Measurements from ENCODE around the gene ITGA11.

- TF ChIP-seq CTCF (IDR thresholded peaks at IDR 0.05; ENCODE audit: insufficient read depth, low read length) (no peak), POLR2AphosphoS5 (IDR thresholded peaks at IDR 0.05; ENCODE audit: low read depth) (no peak), REST (IDR thresholded peaks at IDR 0.05; ENCODE audit: insufficient replicate concordance, low read depth) (no peak), GABPA (IDR thresholded peaks at IDR 0.05; ENCODE audit: low read depth) (no peak)
These were observed 83.9 kb downstream of the ITGA11 start for GRCh38 chr15:68348081-68348480.

Data from HL-60 (cell line).